Smooth muscle cell (in vitro differentiated cells): ENCODE data around the gene DRD2. TPM values are rescaled to one million over a fixed set of nuclear protein-coding genes. Genes with fewer than 3 reads are reported as not detected.

Experiments used
- DNase-seq: peaks from one replicate; lab custom pipeline; 2025; ENCODE audit not compliant: unreplicated experiment; lab: John Stamatoyannopoulos, UW
- H2AFZ ChIP-seq: fragments of 200-600 bp; sonication (generic); 2 replicates; pipeline ENCODE4 v1.6.0; 2016; ENCODE audit warnings: antibody characterized with exemption, low read depth, mild to moderate bottlenecking
- H3F3A ChIP-seq: fragments of 200-600 bp; sonication (generic); 2 replicates; pipeline ENCODE4 v1.6.0; 2017; ENCODE audit warnings: antibody characterized with exemption, low read depth
- H3K27ac ChIP-seq: fragments of 200-600 bp; sonication (generic); 2 replicates; pipeline ENCODE4 v1.5.1; 2016; ENCODE audit warnings: low read depth, mild to moderate bottlenecking
- H3K27me3 ChIP-seq: fragments of 200-600 bp; sonication (generic); 2 replicates; pipeline ENCODE4 v1.6.1; 2016; ENCODE audit warnings: low read depth, mild to moderate bottlenecking
- H3K36me3 ChIP-seq: fragments of 200-600 bp; sonication (generic); 2 replicates; pipeline ENCODE4 v1.5.1; 2016; ENCODE audit warnings: low read depth
- H3K4me1 ChIP-seq: fragments of 200-600 bp; sonication (generic); 2 replicates; pipeline ENCODE4 v1.5.1; 2016; ENCODE audit warnings: low read depth
- H3K4me2 ChIP-seq: fragments of 200-600 bp; sonication (generic); 2 replicates; pipeline ENCODE4 v1.6.0; 2016; ENCODE audit warnings: mild to moderate bottlenecking
- H3K4me3 ChIP-seq: fragments of 200-600 bp; sonication (generic); 2 replicates; pipeline ENCODE4 v1.5.1; 2016; ENCODE audit warnings: mild to moderate bottlenecking
- H3K79me2 ChIP-seq: fragments of 200-600 bp; sonication (generic); 2 replicates; pipeline ENCODE4 v1.6.0; 2016; ENCODE audit warnings: low read depth, mild to moderate bottlenecking
- H3K9ac ChIP-seq: fragments of 200-600 bp; sonication (generic); 2 replicates; pipeline ENCODE4 v1.6.0; 2016; ENCODE audit warnings: low read depth
- H3K9me3 ChIP-seq: fragments of 200-600 bp; sonication (generic); replicated peaks from 2 replicates; pipeline ENCODE4 v1.5.1; 2016; ENCODE audit warnings: low read depth
- H4K20me1 ChIP-seq: fragments of 200-600 bp; sonication (generic); 2 replicates; pipeline ENCODE4 v1.6.0; 2016; ENCODE audit warnings: low read depth
- WGBS: methylation state at CpG from one replicate; pipeline ENCODE4 v1.1.7; 2016; ENCODE audit warnings: low lambda C conversion rate; 5-methylcytosine and 5-hydroxymethylcytosine counted together
- polyA plus RNA-seq: library from polyadenylated mRNA; unstranded; fragments of >200 nt; fragmentation: Nextera tagmentation; extraction: Ambion mirVana; gene quantifications from 2 replicates; pipeline ENCODE4 v1.2.1, GENCODE V29; 2016
- total RNA-seq: library from RNA; depleted of rRNA; stranded (reverse); fragments of >200 nt; gene quantifications from 2 replicates; pipeline ENCODE4 v1.2.3, GENCODE V29; 2014
- TF ChIP-seq, protein P1 (sequence below): fragments of 200-600 bp; sonication (generic); IDR thresholded peaks from 2 replicates; pipeline ENCODE4 v1.5.1; 2017; ENCODE audit warnings: borderline replicate concordance, mild to moderate bottlenecking, antibody characterized with exemption; ENCODE audit not compliant: insufficient read depth, poor library complexity, severe bottlenecking

Gene DRD2
- total and polyA plus RNA-seq, 2 experiments from 2014 or later: 0.57 to 0.72 TPM

DNA sequence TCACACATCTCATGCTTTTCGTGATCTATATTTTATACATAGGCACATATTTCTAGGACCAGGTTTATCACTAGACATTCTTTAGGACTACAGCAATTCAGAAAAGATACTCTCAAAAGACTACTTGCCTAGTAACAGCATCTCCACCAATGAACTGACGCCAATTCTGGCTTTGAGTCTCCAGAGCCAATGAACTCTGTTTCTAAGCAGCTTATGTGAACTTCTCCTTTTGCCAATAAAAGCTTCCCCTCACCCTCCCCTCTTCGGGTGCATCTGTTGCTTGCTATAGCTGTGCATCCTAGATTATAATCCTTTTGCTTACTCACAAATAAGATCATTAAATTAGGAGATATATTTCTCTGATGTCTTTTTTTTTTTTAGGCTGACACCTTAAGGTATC is 99.0 kb downstream of the DRD2 start:
- Histone ChIP-seq H3K4me3 (no peak overlapping the region), H3K9me3 (no peaks in the 10 kb centered on the region), H4K20me1 (no peaks in the 10 kb centered on the region), H3K4me1 (peaks cover 6% of the 10 kb centered on the region), H3K27ac (no peak overlapping the region), H3K79me2 (no peaks in the 10 kb centered on the region), H3K9ac (no peak overlapping the region), H3K36me3 (no peaks in the 10 kb centered on the region), H3F3A (peaks cover 4% of the 10 kb centered on the region), H3K4me2 (no peak overlapping the region), H2AFZ (no peak overlapping the region), H3K27me3 (no peaks in the 10 kb centered on the region)
- WGBS: 86% methylated on average over 3 of the region's 3 CpGs
- DNase-seq: no peak
- TF ChIP-seq, protein P1, sequence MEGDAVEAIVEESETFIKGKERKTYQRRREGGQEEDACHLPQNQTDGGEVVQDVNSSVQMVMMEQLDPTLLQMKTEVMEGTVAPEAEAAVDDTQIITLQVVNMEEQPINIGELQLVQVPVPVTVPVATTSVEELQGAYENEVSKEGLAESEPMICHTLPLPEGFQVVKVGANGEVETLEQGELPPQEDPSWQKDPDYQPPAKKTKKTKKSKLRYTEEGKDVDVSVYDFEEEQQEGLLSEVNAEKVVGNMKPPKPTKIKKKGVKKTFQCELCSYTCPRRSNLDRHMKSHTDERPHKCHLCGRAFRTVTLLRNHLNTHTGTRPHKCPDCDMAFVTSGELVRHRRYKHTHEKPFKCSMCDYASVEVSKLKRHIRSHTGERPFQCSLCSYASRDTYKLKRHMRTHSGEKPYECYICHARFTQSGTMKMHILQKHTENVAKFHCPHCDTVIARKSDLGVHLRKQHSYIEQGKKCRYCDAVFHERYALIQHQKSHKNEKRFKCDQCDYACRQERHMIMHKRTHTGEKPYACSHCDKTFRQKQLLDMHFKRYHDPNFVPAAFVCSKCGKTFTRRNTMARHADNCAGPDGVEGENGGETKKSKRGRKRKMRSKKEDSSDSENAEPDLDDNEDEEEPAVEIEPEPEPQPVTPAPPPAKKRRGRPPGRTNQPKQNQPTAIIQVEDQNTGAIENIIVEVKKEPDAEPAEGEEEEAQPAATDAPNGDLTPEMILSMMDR: no peak

DNA sequence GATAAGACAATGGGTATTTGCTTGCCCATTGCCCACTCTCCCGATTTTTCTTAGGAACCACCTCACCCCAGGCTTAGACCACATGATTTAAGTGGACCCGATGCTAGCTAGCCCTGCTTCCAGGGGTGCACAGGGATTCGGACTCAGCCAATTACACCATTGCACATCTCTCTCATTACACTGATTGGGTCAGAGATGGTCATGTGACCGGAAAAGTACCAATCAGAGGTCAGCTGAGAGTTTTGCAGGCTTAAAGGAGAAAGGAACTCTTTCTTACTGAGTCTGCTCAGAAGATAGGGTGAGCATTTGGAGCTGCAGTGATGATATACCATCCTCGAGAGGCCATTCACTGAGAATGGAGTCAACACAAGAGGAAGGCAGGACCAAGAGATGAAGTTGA is 99.8 kb downstream of the DRD2 start:
- H3K9me3 ChIP-seq: no peaks in the 10 kb centered on the region
- DNase-seq: no peak
- no peaks in the 10 kb centered on the region for H3K36me3 ChIP-seq
- H3K79me2 ChIP-seq: no peaks in the 10 kb centered on the region
- WGBS: 93% methylated on average over 5 of the region's 5 CpGs
- peaks cover 4% of the 10 kb centered on the region for H3F3A ChIP-seq
- no peak overlapping the region for H3K4me3 ChIP-seq
- H3K4me1 ChIP-seq: peaks cover 6% of the 10 kb centered on the region
- no peak overlapping the region for H3K9ac ChIP-seq
- no peak overlapping the region for H2AFZ ChIP-seq
- H4K20me1 ChIP-seq: no peaks in the 10 kb centered on the region
- H3K27me3 ChIP-seq: no peaks in the 10 kb centered on the region
- no peak overlapping the region for H3K27ac ChIP-seq
- H3K4me2 ChIP-seq: no peak overlapping the region
- TF ChIP-seq, protein P1: no peak

DNA sequence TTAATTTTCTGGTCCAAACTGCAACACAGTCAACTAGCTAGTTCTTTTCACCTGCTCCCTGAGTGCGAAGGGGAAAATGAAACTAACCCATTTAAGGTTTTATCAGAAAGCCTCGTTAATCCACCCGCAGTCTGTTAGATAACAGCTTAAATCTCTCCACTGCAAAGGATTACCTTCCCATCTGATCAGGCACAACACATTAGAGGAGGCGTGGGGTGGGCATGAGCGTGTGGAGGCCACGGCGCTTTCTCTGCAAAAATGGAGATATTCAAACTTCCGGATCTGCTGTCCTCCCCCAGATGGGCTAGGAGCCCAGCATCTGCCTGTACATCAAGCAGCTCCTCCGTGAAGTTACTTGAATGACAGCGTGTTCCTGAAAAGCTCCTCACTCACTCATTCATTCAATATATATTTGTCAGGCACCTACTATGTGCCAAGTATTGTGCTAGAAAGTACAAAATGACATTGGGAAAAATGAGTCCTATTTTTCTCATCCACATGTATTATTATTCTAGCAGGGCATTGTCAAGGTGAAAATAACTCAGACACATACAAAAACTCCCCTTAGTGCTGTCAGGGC is 101.1 kb downstream of the DRD2 start:
- H3K27ac ChIP-seq: no peak overlapping the region
- no peak for DNase-seq
- H3K4me1 ChIP-seq: peaks cover 6% of the 10 kb centered on the region
- no peaks in the 10 kb centered on the region for H3K27me3 ChIP-seq
- H3K9me3 ChIP-seq: no peaks in the 10 kb centered on the region
- peak overlapping the region; percentile 23 for H3K4me2 ChIP-seq
- TF ChIP-seq, protein P1: no peak
- WGBS: 62% methylated on average over 10 of the region's 10 CpGs
- no peaks in the 10 kb centered on the region for H3K36me3 ChIP-seq
- H3K9ac ChIP-seq: no peak overlapping the region
- peak overlapping the region; percentile 3 for H3K4me3 ChIP-seq
- H4K20me1 ChIP-seq: no peaks in the 10 kb centered on the region
- H2AFZ ChIP-seq: no peak overlapping the region
- H3K79me2 ChIP-seq: no peaks in the 10 kb centered on the region
- H3F3A ChIP-seq: peaks cover 4% of the 10 kb centered on the region

DNA sequence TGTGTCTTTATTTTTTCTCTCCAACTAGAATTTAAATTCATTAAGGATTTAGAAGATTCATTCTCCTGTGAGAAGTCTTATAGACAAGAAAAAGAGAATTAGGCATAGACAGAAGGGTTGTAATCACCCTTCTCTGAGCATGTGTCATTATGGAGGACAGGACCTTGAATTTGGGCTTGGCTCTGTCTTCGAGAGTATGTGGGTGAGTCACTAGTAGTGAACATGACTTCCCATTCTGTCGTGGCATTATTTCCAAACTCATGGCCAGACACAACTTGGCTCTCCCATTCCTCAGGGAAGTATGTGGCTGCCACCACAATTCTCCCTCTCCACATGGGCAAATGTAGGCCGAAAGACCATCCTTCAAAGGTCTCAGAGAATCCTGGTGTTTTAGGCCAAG is 101.9 kb downstream of the DRD2 start:
- no peak overlapping the region for H2AFZ ChIP-seq
- 40% methylated on average over 3 of the region's 3 CpGs for WGBS

More for the DNA sequence above, 101.9 kb downstream of the DRD2 start:
- H3K27me3 ChIP-seq: no peaks in the 10 kb centered on the region
- no peak overlapping the region for H3K4me2 ChIP-seq
- TF ChIP-seq, protein P1: no peak
- H3K27ac ChIP-seq: no peak overlapping the region
- H3K79me2 ChIP-seq: no peaks in the 10 kb centered on the region
- no peak for DNase-seq
- H3K36me3 ChIP-seq: no peaks in the 10 kb centered on the region
- peaks cover 6% of the 10 kb centered on the region for H3K4me1 ChIP-seq
- peaks cover 4% of the 10 kb centered on the region for H3F3A ChIP-seq
- H3K9ac ChIP-seq: no peak overlapping the region
- no peaks in the 10 kb centered on the region for H3K9me3 ChIP-seq
- no peaks in the 10 kb centered on the region for H4K20me1 ChIP-seq
- H3K4me3 ChIP-seq: no peak overlapping the region
